ENCODE results near the gene NT5DC3.

GRCh38 chr12:103778781-103779180, 62.3 kb downstream of the NT5DC3 start:
- TF ChIP-seq ARNTL (CRISPR knock-in tag; IDR thresholded peaks at IDR 0.05; ENCODE audit: borderline replicate concordance, low read depth) (no peak), ZFP3 (CRISPR knock-in tag; IDR thresholded peaks at IDR 0.05) (no peak), ZC3H10 (CRISPR knock-in tag; IDR thresholded peaks at IDR 0.05) (no peak), CREB5 (CRISPR knock-in tag; IDR thresholded peaks at IDR 0.05; ENCODE audit: low read depth) (no peak), SNAI2 (CRISPR knock-in tag; IDR thresholded peaks at IDR 0.05) (no peak), ZFP30 (CRISPR knock-in tag; IDR thresholded peaks at IDR 0.05) (no peak), OSR1 (CRISPR knock-in tag; IDR thresholded peaks at IDR 0.05) (no peak)

Data from SK-N-SH treated with all-trans-retinoic acid at 6 μM for 48 hours (cell line).